Stimulated activated CD8-positive, alpha-beta memory T cell treated with anti-CD3 and anti-CD28 coated beads, Interleukin-2, amount 100 ng/mL, for 48 hours (primary cell): Measurements from ENCODE around the gene SARDH.

Experiments
- DNase-seq, 2 donors: peaks; one replicate each; pipeline ENCODE4 v3.0.0-alpha.2; 2020; ENCODE audit warnings: low read depth in 2 of 2

The SARDH gene

GRCh38 chr9:133702798-133703590 lies 35.2 kb downstream of the SARDH start:
- no peak for DNase-seq

GRCh38 chr9:133701981-133702797 lies 36.0 kb downstream of the SARDH start:
- peak in 1 of 2 donors; percentile 40 for DNase-seq

DNA sequence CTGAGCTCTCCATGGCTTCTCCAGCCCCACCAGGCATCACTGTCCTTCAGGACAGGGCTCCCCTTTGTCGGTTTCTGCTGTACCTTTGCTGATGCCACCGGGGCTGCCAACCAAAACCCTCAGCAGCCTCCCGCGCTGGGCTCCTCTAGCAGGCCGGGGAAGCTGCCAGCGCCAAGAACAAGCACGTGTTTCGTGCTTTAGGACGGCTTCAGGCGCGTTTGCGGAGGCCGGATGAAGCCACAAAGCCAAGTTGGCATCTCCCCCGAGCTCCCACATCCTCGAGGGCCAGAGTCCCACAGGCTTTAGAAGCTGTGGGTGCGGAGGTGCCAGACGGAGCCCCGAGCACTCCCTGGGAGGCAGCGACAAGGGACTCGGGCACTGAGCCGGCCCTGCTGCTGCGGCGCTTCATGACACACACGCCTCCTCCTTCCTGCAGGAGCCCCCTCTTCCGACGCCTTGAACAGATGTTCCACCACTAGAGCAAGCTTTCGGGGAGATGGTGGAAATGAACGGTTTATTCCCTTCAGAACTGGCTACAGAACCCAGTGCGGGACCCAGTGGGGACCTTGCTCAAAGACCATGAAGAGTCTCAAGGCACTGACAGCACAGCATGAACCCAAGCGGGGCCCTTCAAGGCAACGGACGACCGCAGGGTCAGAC lies 36.7 kb downstream of the SARDH start:
- no peak for DNase-seq

GRCh38 chr9:133700819-133701320 lies 37.3 kb downstream of the SARDH start:
- no peak for DNase-seq

DNA sequence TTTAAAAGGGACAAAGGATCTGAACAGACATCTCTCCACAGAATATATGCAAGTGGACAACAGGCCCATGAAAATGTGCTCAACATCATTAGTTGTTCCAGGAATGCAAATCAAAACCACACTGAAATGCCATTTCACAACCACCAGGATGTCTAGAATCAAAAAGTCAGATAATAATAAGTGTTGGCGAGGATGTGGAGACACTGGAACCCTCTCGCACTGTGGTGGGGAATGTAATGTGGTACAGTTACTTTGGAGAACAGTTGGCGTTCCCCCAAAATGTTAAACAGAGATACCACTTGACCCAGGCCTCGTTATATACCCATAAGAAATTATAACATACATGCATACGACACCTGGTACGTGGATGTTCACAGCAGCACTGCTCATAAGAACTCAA lies 38.6 kb downstream of the SARDH start:
- no peak for DNase-seq

- no peak for DNase-seq
Observed at GRCh38 chr9:133696071-133696472, 42.1 kb downstream of the SARDH start.

- no peak for DNase-seq
Observed at GRCh38 chr9:133694686-133695085, 43.5 kb downstream of the SARDH start.

GRCh38 chr9:133693703-133694529 lies 44.2 kb downstream of the SARDH start:
- no peak for DNase-seq

DNA sequence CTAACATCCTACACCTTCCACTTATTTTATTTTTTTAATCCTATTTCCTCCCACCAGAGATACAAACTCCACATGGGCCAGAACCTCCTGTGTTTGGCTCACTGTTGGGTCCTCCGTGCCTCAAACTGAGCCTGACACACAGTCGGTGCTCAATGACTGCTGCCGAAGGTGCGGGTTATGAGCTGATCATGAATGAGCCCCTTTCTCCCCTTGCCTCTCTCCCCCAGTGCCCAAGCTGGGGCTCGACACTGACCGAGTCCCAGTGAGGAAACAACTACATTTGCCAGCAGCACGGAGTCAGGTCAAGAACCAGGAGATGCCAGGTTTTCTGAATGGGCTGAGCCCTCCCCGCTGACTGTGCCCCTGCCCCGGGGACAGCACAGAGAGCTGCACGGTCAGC lies 45.0 kb downstream of the SARDH start:
- no peak for DNase-seq

- no peak for DNase-seq
Observed at GRCh38 chr9:133692364-133692985, 45.7 kb downstream of the SARDH start.

DNA sequence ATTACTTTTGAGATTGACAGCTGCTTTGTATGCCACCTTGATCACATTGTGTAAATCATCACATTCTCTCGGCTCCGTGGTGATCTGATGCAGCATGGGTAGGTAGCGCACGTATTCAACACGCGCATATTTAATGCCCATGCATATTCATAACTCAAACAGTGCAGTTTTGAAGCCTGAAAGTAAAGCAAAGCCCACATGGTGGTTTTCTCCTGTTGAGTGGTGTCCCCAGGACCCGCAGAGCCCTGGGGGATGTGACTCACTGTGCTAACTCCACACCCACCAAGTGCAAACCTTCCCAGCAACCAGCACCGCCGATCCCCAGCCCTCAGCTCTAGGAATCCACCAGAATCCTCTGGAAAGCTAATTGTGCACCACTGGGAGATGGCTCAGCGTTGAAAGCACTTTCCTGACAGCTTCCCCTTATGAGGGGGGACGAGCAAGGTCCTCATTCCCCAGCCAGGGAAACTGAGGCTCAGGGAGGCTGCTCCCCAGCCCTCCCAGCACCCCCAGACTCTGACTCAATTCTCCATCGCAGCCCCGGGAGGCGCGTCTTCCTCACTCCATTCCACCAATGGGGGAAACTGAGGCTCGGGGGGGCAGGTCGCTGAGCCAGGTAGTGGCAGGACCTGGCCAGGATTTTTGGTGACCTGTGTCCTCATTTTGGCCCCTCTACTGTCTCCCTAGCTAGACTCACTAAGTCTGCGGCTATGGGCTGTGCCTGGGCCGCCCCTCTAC lies 46.4 kb downstream of the SARDH start:
- peak in 1 of 2 donors; percentile 20 for DNase-seq

DNA sequence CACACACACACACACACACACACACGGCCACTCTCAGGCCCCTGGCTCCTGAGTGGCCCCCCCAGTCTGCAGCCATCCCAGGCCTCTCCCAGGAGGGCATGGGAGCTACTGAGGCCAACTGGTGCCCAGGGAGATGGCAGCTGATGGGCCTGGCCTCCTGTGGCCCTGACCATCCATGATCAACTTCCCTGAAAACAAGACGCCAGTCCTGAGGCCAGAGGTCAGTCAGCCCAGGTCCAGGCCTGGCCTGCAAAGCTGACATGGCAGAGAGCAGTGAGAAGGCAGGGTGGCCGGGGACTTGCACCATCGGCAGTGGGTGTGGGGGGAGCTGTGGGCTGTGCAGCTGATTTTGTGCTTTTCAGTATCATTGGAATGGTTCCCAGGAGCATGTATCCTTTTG lies 47.0 kb downstream of the SARDH start:
- no peak for DNase-seq

- no peak for DNase-seq
Observed at GRCh38 chr9:133690081-133690561, 48.0 kb downstream of the SARDH start.

DNA sequence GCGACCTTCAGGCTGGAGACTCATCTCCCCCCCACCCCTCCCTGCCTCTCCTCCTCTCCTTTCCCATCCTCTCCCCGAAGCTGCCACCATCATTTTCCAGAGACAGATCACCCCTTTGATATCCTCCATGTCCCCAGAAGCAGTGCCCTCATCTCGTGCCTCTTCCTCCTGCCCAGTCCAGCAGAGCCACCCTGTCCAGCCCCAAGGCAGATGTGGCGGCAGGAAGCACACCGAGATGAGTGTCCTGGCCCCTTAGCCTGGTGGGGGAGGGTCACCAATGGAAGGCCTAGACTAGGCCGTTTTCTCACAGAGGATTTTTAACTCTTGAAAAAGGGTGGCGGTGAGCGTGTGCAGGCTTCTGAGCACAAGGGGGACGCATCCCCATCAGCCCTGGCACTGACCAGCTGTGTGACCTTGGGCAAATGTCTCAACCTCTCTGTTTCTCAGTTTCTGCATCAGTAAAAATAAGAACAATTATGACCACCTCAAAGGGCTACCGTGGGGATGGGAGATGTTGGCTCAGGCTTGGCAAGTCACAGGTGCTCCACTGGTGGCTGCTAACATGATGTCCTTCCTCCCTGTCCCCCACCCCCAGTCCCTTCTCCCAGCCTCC lies 48.9 kb downstream of the SARDH start:
- DNase-seq, result no peak

DNA sequence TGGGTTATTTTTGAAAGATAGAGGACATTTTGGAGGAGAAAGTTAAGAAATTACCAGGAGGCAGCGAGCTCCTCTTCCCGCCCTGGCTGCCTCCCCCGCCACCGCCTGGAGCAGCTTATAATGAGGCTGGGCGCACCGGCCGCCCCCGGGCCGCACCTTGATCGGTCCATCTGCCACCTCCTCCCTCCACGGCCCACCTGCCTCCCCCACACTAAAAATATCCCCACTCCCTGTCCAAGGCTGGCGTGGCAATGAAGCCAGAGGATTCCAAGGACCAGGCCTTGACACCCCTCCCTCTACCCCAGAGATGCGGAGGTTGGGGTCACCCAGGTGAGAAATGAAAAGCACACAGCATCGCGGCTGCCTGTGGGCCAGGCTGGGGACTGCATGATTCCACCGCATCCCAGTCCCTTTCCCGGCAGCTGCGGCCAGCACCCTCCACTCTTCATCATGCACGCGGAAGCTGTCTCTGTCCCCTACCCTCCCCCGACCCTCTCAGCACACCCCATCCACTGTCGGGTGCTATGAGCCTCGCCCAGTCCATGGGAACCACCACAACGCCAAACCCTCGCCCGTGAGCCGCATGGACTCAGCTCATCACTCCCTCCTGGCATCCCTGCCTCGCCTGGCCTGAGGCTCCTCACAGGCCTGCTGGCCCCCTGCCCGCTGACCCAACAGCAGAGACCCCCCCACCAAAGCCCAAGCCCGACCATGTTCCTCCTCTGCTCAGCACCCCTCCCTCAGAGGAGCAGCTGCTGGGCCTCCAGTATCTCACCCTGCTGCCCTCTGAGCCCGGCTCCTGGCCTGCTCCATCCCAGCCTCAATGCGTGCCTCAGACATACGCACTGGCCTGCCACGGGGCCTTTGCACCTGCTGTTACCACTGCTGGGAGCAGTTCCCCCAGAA lies 50.0 kb downstream of the SARDH start:
- no peak for DNase-seq

DNA sequence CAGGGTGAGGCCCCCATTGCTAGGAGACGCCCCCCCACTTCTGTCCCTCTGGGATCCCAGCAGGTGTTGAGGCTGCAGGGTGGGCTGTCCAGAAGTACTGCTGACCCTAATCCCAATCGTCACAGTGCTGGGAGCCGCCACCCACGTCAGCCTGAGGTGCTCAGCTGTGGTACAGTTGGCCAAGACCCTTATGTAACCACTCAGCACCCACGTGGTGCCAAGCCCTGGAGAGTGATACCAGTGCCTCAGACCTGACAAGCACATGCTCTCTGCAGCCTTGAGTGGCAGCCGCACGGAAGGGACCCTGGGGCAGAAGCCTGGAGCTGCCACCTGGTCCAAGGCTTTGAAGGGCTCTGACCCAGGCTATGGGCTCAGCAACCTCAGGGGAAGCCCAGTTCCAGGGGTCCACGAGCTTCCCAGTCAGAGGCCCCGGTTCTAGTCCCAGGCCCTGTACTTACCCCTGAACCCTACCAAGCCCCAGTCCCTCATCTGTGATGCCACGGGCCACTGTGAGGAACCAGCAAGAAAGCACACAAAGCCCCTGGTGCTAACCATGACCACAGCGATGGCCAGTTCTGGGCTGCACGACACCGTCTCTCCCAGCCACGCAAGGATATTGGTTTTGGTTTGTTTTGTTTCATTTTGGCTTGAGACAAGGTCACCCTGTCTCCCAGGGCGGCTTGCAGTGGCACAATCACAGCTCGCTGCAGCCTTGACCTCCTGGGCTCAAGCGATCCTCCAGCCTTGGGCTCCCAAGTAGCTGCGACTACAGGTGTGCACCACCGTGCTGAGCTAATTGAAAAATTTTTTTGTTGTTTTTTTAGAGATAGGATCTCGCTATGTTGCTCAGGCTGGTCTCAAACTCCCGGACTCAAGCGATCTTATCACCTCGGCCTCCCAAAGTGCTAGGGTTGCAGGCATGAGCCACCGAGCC lies 51.2 kb downstream of the SARDH start:
- no peak for DNase-seq
